Activated CD8-positive, alpha-beta memory T cell treated with anti-CD3 and anti-CD28 coated beads for 1 hour (primary cell): ENCODE results near the gene FAM118B.
A peak's percentile ranks its signal among the peaks of the same experiment; 100 is the strongest.

ENCODE experiments used
- DNase-seq, 2 donors: peaks; one replicate each; pipeline ENCODE4 v3.0.0-alpha.2; 2020; ENCODE audit warnings: low read depth in 1 of 2; ENCODE audit errors: extremely low read depth in 1 of 2

Gene FAM118B

GRCh38 chr11:126186025-126186698, 25.4 kb upstream of the FAM118B start:
- no peak for DNase-seq

GRCh38 chr11:126186708-126187529, 24.7 kb upstream of the FAM118B start:
- DNase-seq: no peak

GRCh38 chr11:126188332-126189108, 23.1 kb upstream of the FAM118B start:
- DNase-seq: no peak

GRCh38 chr11:126189109-126189929, 22.3 kb upstream of the FAM118B start:
- no peak for DNase-seq

- no peak for DNase-seq
Measured at GRCh38 chr11:126190792-126191191, 20.8 kb upstream of the FAM118B start.

- no peak for DNase-seq
Measured at GRCh38 chr11:126191379-126192073, 20.1 kb upstream of the FAM118B start.

- no peak for DNase-seq
Measured at GRCh38 chr11:126192361-126192760, 19.2 kb upstream of the FAM118B start.

- no peak for DNase-seq
Measured at GRCh38 chr11:126193038-126193478, 18.5 kb upstream of the FAM118B start.

GRCh38 chr11:126194121-126194543, 17.4 kb upstream of the FAM118B start:
- DNase-seq: peak in 1 of 2 donors; percentile 11

- no peak for DNase-seq
Measured at GRCh38 chr11:126195119-126195518, 16.5 kb upstream of the FAM118B start.

- no peak for DNase-seq
Measured at GRCh38 chr11:126197277-126197939, 14.2 kb upstream of the FAM118B start.

- no peak for DNase-seq
Measured at GRCh38 chr11:126198648-126199047, 12.9 kb upstream of the FAM118B start.

- no peak for DNase-seq
Measured at GRCh38 chr11:126202646-126203359, 8.8 kb upstream of the FAM118B start.

GRCh38 chr11:126205359-126205758, 6.2 kb upstream of the FAM118B start:
- DNase-seq: no peak

- DNase-seq: no peak
Measured at GRCh38 chr11:126207896-126208295, 3.7 kb upstream of the FAM118B start.

- no peak for DNase-seq
Measured at GRCh38 chr11:126210871-126211235, 729 bp upstream of the FAM118B start.

- DNase-seq: no peak
Measured at GRCh38 chr11:126212089-126212660, 593 bp downstream of the FAM118B start.

- DNase-seq: no peak
Measured at GRCh38 chr11:126214441-126214840, 2.9 kb downstream of the FAM118B start.
